Activated T-cell treated with anti-CD3 and anti-CD28 coated beads for 4 hours (primary cell): ENCODE measurements around the gene CMTM4.
"Not testable (repeated sequence)": the region's sequence is repeated elsewhere in the genome, so short reads cannot be mapped to it uniquely, and the experiment has no call there.

Experiments
- DNase-seq: peaks from one replicate; pipeline ENCODE4 v3.0.0-alpha.2; 2020

The CMTM4 gene

DNA sequence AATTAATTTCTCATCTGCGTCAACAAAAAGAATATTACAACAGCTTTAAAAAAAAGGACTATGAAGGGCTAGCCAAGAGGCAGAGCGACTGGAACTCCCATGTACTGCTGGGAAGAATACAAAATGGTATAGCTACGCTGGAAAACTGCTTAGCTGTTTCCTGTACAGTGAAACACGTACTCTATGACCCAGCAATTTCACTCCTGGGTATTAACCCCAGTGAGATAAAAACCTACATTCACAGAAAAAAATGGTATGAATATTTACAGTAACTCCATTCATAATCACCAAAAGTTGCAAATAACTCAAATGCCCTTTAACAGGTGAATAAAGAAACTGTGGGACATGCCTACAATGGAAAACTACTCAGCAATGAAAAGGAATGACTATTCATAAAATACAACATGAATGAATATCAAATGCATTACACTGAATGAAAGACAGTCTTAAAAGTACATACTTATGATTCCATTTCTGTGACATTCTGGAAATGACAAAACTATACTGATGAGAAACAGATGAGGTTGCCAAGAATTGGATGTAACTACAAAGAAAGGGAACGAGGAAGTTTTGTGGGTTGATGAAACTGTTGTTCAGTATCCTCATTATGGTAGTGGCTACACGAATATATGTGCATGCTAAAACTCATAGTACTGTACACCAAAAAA is 27.6 kb downstream of the CMTM4 start:
- DNase-seq = no peak

DNA sequence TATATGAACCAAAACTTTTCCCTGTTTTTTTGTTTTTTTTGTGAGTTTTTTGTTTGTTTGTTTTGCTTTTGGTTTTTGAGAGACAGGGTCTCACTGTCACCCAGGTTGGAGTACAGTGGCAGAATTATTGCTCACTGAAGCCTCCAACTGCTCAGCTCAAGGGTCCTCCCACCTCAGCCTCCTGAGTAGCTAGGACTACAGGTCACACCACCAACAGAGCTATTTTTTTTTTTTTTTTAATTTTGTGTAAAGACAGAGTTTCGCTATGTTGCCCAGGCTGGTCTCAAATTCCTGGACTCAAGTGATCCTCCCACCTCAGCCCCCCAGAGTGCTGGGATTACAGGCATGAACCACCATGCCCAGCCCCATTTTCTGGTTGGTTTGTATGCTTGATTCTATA is 28.6 kb downstream of the CMTM4 start:
- DNase-seq = no peak

DNA sequence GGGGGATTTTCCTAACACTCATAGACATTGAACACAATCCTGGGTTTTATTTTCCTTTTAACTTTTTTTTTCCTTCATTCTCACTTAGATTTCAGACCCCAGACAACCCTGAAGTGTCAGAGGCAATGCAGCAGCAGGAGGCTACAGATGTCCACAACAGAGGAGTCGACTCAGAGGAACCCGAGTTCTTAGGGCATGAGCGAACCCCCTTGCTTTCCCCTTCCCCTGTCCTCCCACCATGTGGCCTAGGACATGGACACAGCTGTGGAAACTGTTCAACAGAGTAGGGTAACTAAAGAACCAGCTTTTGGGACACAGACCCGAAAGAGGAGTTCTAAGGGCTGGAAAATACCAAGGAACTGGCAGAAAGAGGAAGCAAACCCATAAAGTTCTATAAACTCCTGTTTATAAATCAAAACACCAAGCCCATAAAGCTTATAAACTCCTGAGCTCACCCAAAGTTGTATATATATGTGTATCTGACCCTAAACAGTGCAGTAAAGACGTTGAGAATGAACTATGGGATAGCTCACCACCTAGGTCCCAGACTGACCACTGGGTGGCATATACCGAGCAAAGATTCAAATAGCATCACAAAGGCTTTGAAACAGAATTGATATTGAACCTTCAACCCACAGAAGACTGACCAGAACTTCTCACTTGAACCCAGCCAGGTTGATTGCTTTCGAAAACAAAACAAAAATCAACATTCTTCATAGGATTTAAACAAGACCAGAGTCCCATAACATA is 33.9 kb downstream of the CMTM4 start:
- no peak for DNase-seq

DNA sequence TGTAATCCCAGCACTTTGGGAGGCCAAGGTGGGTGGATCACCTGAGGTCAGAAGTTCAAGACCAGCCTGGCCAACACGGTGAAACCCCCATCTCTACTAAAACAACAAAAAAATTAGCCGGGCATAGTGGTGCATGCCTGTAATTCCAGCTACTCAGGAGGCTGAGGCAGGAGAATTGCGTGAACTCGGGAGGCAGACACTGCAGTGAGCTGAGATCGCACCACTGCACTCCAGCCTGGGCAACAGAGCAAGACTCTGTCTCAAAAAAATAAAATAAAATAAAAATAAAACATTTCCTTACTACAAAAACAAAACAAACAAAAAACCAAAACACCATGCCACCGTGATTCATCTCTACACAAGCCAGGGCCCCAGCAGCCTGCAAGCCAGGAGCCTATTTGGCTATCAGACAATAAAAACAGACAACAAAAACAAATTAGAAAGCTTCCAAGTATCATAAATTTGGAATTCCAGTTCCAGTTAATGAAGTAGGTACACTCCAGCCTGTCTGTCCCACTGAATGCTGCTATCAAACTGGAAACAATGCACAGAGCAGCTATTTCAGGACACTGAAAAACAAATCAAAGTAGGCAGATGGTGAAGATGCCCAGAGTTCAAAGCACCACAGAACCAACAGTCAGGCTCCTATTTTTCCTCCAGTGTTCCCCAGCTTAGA is 34.7 kb downstream of the CMTM4 start:
- DNase-seq = not testable (repeated sequence)

DNA sequence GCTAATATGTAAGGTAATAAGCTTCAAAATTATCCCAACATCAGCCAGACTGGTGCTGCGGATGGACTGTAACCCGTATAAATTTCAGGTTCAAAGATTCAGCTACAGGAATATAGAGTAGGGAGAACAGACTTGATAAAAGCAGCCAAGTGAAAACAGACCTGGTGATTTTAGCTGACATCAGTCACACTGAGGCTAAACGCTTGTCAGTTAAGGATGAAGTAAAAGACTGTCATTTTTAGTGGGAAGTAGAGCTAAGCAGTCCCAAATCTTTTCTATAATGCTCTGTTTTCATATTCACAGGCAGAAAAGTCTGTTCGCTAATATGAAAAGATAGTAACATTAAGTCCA is 35.4 kb downstream of the CMTM4 start:
- DNase-seq = no peak

DNA sequence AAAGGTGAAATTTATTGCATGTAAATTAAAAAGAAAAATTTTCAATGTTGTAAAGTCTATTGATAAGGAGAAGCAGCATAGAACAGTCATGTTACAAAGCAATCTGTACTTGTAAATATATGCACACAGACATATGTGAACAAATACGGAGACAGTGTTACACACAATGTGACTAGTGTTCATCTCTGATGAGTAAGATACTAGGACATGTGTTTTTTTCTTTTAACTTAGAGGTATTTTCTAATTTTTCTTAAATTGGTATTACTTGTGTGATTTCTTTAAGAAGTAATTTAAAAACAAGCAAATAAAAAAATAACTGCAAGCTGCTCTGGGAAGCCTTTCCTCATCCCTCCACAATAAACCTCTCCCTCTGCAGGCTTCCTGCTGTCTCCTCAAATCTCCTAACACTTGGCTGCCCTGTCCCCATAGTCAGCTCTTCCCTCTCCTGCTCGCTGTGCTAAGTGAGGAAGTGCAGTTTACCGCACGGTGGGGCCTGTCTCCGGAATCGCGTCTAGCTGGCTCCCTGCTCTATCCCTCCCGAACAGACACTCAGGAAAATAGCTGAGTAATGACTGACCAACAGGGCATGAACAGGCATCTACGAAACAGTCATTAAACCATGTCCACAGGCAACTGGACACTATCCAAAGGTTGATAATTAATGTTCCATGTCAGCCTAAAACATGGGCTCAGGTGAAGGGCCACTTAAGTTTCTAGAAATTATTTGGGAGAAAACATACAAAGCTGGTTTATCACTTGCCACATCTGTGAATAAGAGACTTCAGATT is 35.9 kb downstream of the CMTM4 start:
- no peak for DNase-seq

DNA sequence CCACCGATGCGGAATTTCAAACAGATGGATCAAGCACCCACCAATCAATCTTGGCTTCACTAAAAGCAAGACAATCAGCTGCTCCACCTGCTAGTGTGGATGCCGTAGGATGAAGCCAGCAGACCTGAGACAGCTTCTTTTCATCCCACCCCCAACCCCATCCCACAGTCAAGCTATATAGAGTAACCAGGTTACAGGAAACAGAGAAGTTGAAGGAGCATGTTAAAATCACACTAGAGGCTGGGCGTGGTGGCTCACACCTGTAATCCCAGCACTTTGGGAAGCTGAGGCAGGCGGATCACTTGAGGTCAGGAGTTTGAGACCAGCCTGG is 37.7 kb downstream of the CMTM4 start:
- no peak for DNase-seq

DNA sequence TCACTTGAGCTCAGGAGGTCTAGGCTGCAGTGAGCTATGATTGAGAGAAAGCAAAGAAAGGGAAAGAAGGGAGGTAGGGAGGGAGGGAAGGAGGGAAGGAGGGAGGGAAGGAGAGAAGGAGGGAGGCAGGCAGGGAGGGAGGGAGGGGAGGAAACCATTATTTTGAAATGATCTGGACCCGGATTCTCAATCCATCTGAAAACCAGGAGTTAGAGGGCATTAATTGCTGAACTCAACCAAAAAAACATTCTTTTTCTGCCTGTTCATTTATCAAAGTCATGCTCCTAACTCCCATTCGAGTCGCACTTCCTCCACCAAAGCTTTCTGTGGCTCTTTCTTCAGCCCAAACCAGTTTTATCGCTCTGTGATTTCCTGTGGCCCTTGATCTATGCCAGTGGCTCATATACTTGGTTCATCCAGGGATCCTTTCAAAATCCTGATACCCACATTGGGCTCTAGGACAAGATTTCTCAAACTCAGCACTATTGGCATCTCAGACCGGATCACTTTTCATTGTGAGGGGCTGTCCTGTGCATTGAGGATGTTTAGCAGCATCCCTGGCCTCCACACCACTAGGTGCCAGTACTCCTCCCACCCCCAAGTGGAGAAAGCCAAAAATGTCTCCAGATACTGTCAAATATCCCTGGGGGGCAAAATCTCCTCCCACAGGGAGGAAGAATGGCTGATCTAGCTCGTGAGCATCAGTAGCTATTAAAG is 38.2 kb downstream of the CMTM4 start:
- no peak for DNase-seq

DNA sequence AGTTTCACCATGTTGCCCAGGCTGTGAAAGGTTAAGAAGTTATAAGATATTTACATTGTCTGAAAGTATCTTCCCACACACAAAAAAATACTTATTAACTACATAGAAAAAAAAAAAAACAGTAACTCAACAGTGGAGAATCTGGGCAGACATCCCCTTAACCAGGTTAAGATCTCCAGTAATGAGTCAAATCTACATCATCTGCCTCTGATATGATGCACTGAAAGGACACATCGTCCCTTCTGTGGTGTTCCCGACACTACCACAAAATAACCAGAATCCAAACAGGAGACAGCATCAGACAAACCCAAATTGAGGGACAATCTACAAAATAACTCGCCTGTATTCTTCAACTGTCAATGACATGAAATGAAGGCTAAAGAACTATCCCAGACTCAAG is 40.0 kb downstream of the CMTM4 start:
- no peak for DNase-seq

DNA sequence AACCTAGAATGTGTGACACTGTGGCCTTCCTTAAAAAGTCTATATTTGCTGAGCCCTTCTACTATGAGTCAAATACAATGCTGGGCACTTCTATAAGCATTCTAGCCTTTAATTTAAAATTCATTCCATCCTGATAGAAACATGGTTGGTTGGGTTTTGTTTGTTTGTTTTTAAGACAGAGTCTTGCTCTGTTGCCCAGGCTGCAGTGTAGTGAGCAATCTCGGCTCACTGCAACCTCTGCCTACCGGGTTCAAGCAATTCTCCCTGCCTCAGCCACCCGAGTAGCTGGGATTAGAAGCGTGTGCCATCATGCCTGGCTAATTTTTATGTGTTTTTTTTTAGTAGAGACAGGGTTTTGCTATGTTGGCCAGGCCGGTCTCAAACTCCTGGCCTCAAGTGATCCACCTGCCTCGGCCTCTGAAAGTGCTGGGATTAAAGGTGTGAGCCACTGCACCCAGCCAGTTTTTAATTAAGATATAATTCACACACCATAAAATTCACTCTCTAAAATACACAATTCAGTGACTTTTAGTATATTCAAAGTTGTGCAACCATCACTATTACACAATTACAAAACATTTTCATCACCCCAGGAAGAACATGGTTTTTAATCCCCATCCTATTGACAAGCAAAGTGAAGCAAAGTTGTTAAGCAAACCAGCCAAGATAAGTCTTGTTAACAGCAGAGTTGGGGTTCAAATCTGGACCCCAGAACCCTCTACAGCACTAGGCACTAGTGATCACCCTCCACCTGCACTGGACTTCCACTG is 42.8 kb downstream of the CMTM4 start:
- DNase-seq = no peak

DNA sequence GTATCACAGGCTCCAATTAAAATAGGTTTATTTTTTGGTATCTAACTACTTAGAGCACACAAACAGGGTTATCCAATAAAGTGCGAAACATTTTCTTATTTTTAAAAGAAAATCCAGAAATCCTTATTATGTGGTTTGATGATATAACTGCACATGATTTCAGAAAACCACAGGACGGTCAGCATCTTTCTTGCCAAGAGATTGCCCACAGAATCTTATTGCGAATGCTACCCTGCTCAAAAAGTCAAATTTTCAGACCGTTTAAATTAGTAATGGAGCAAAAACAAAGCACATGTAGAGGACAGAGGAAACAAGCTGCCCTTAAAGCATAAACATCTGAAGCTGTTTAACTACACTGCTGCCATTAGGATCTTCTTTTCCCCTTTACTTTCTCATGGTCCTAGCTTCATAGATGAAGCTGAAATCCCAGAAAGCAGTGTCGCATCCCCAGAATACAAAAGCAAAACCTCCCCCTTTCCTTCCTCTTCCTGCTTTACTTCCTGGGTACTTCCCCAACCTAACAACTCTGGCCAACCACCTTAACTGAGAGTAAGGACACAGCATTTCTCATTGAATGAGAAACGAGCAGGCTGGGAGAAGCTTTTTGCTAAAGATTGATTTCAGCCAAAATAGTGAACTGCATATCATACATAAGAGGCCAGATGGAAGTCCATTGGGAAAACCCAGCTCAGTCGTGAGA is 43.7 kb downstream of the CMTM4 start:
- DNase-seq = no peak

DNA sequence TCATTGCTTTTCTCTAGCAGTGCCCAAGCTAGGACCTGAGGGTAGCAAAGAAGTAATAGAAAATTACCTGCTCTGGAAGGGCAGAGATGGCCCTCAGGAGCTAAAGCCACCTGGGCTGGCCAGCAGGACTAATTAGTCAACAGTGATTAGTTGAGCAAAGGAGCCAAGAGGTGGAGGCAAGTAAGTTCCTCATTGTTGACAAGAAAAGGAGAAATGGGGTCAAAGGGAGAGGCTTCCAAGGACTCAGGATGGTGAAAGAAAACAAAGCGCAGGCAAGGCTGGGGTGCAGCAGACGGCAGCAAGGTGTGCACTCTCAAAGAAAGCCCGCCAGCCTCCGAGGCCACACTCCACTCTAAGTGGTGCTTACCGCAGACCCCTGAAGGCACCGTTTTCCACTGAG is 44.6 kb downstream of the CMTM4 start:
- no peak for DNase-seq

DNA sequence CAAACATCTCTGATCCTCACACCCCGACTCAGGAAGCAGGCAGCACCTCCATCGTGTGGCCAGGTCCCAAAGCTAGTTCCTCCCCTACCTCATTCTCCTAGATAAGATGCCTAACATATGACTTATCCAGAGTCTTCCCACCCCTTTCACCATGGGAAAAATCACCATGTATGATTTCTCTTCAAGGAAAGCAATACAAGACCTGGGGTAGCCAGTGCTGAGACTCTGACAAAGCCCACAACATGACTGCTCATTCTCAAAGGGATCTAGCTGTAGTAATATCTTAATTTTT is 45.1 kb downstream of the CMTM4 start:
- no peak for DNase-seq

DNA sequence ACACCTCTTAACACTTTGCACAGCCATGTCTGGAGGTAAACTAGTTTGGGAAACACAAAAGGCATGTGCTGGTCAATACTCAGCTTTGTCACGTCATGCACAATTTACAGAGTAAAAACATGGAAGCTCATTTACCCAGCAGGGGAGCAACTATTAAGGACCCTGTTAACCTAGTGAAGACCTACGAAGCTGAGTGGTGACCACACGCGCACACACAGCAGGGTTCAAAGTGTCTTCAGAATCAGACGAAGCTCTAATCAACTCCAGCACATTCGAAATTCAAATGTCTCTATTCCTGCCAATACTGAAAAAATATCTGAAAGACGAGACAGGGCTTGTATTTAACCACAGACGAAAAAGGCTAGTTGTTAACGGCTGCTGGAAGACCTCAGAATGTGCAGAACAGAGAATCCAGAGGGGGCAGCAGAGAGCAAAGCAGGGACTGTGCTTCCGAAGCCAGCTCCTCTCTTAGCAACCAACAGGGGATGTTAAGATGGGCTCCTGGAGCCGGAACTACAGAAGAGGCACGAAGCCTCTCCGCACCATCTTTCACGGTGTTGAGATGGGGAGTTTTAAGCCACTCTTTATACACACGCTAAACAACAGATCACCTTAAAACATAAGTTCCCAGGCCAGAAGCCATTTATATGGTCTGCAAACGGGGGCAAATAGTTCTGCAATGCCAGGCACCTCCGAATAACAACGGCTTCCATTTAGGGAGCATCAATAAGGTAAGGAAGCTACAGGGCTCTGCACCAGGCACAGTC is 45.7 kb downstream of the CMTM4 start:
- DNase-seq = peak; percentile 75

DNA sequence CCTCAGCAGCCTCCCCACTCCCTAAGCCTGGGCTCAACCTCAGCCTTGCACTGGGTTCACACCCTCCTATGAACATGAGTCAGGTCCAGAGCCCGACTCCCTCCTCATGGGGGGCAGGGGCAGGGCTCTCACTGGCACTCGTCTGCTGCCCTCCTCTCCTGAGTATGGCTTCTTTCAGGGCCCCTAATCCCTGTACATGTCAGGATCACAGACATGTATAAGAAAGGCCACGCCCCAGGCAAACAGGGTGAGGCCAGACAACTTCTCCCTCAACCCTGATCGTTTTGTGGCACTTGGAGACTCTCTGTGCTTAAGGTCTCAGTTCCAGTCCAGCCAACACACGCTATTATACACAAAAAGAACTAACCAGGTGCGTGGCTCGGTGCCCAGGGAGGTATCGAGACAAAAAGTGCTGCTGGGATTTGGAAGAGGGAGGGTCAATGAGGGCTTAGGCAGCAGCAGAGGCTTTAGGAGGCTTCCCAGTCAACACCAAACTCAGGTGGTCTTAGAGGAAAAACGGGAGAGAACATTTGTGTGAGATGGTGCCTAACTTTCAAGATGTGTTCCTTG is 46.8 kb downstream of the CMTM4 start:
- DNase-seq = no peak

DNA sequence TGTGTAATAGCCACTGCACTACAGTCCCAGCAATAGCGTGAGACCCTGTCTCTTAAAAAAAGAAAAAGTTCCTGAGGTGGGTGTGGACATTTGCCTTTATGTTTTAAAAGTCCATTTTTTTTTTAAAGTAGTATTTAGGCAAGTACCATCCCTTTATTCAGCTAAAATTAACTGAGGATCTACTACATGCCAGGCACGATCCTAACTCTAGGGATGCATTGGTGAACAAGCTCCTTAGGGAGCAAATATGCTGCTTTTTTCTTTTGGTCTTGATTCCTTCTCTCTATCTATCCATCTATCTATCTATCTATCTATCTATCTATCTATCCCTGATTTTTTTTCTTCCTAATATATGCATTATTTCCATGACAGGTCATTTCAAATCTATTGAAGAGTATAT is 47.4 kb downstream of the CMTM4 start:
- DNase-seq = no peak

DNA sequence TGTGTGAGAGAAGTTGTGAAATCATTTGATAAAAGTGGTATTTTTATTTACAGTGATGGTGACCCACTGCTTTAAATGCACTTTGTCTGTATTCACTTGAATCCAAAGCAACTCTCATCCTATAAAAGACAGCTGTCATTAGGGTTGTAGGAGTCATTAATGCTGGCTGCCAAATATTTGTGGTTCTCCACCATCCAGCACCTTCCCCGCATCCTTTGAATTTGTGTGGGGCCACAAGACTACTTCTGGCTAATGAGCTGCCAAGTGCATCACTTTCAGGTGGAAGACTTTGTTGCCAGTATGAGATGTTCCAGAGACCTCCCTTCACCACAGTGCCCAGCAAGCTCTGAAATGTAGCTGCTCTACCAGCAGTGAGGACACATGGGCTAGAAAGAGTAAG is 48.7 kb downstream of the CMTM4 start:
- no peak for DNase-seq

DNA sequence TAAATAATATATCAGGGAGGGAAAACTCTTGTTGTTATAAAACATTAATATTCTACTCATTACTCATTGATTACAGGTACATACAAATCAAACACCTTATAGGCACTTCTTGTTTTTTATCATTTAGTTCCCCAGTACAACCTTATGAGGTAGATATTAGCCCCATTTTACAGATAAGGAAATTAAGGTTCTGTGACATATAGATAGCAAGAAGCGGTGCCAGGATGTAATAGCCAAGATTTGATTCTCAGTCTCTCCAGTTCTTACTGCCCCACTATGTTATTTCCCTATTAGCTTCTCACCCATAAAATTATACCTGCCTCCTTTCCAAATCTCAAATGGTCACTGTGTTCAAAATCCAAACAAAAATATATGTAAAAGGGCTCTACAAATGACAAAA is 55.2 kb downstream of the CMTM4 start:
- no peak for DNase-seq

DNA sequence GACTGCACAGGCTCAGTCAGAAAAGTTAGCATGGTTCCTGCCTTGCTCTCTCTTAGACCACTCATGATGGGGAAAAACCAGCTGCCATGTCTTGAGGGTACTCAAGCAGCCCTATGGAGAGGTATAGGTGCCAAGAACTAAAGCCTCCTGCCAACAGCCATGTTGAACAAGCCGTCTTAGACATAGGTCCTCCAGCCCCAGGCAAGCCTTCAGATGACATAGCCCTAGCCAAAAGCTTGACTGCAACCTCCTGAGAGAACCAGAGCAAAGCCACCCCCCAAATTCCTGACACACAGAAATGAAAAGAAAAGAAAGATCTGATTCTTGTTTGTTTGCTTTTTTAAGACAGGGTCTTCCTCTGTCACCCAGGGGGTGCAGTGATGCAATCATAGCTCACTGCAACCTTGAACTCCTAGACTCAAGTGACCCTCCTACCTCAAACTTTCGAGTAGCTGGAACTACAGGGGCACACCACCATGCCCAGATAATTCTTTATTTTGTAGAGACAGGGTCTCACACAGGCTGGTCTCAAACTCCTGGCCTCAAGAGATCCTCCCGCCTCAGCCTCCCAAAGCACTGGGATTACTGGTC is 55.7 kb downstream of the CMTM4 start:
- no peak for DNase-seq
